Astrocyte (in vitro differentiated cells and primary cell): ENCODE measurements around the gene METTL14.

Experiments
- CTCF ChIP-seq: IDR thresholded peaks from 2 replicates; pipeline ENCODE4 v1.5.1; 2011; ENCODE audit warnings: low read depth, mild to moderate bottlenecking, inconsistent platforms, low read length, moderate library complexity; ENCODE audit not compliant: insufficient read depth
- EZH2 ChIP-seq: IDR thresholded peaks from 2 replicates; pipeline ENCODE4 v1.6.1; 2012; ENCODE audit warnings: mild to moderate bottlenecking, low read length, inconsistent platforms; ENCODE audit not compliant: insufficient read depth

- no peak for TF ChIP-seq CTCF
- TF ChIP-seq EZH2: no peak
These were observed 77.7 kb downstream of the METTL14 start for GRCh38 chr4:118762730-118763477.
